Panc1 (cell line): ENCODE results near the gene SNHG17.

Experiments
- CTCF ChIP-seq: fragments of 450-650 bp; IDR thresholded peaks from 2 replicates; pipeline ENCODE4 v1.5.1; 2017; ENCODE audit warnings: mild to moderate bottlenecking
- POLR2AphosphoS5 ChIP-seq: IDR thresholded peaks from 2 replicates; pipeline ENCODE4 v1.6.1; 2012; ENCODE audit warnings: mild to moderate bottlenecking, low read depth, low read length, moderate library complexity
- SIN3A ChIP-seq: IDR thresholded peaks from 2 replicates; pipeline ENCODE4 v1.6.1; 2012; ENCODE audit warnings: low read depth, mild to moderate bottlenecking, low read length, moderate library complexity, borderline replicate concordance; ENCODE audit not compliant: insufficient read depth
- TF ChIP-seq, protein P1 (sequence below), 2 experiments: IDR thresholded peaks; 2 replicates each; pipeline ENCODE4 v1.6.1; 2011 to 2012; ENCODE audit warnings: low read depth in 2 of 2, control low read depth in 1 of 2, low read length in 1 of 2, mild to moderate bottlenecking in 1 of 2, moderate library complexity in 1 of 2; ENCODE audit not compliant: insufficient read depth in 1 of 2

DNA sequence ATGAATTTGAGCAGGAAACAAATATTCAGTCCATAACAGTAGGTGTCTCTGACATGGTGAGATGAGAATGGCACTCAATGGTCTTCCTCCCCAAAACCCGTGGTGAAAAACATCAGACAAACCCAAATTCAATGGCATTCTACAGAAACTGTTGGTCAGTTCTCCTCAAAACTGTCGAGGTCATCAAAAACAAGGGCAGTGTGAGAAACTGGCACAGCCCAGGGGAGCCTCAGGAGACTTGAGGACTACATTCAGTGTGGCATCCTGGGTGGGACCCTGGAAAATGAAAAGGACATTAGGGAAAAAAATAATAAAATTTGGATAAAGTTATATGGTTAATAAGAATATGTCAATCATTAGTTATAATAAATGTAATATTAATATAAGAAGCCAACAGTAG lies 48.3 kb downstream of the SNHG17 start:
- TF ChIP-seq CTCF (no peak), SIN3A (no peak), POLR2AphosphoS5 (no peak)
- TF ChIP-seq, protein P1, sequence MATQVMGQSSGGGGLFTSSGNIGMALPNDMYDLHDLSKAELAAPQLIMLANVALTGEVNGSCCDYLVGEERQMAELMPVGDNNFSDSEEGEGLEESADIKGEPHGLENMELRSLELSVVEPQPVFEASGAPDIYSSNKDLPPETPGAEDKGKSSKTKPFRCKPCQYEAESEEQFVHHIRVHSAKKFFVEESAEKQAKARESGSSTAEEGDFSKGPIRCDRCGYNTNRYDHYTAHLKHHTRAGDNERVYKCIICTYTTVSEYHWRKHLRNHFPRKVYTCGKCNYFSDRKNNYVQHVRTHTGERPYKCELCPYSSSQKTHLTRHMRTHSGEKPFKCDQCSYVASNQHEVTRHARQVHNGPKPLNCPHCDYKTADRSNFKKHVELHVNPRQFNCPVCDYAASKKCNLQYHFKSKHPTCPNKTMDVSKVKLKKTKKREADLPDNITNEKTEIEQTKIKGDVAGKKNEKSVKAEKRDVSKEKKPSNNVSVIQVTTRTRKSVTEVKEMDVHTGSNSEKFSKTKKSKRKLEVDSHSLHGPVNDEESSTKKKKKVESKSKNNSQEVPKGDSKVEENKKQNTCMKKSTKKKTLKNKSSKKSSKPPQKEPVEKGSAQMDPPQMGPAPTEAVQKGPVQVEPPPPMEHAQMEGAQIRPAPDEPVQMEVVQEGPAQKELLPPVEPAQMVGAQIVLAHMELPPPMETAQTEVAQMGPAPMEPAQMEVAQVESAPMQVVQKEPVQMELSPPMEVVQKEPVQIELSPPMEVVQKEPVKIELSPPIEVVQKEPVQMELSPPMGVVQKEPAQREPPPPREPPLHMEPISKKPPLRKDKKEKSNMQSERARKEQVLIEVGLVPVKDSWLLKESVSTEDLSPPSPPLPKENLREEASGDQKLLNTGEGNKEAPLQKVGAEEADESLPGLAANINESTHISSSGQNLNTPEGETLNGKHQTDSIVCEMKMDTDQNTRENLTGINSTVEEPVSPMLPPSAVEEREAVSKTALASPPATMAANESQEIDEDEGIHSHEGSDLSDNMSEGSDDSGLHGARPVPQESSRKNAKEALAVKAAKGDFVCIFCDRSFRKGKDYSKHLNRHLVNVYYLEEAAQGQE (IDR thresholded peaks at IDR 0.05; ENCODE audit: insufficient read depth in 1 of 2, low read depth in 2 of 2, low read length in 1 of 2) = no peak
